Neutrophil (primary cell): ENCODE results near the gene ZNF14.
A peak's percentile ranks its signal among the peaks of the same experiment; 100 is the strongest.
"Not testable (repeated sequence)": the region's sequence is repeated elsewhere in the genome, so short reads cannot be mapped to it uniquely, and the experiment has no call there.

Source experiments
- H3K27ac ChIP-seq: fragments of 200-600 bp; sonication (generic); 2 replicates; pipeline ENCODE4 v1.5.1; 2016; ENCODE audit warnings: mild to moderate bottlenecking, moderate library complexity
- H3K27me3 ChIP-seq: fragments of 200-600 bp; sonication (generic); 2 replicates; pipeline ENCODE4 v1.6.0; 2016; ENCODE audit warnings: mild to moderate bottlenecking
- H3K36me3 ChIP-seq: fragments of 200-600 bp; sonication (generic); 2 replicates; pipeline ENCODE4 v1.5.1; 2017
- H3K4me1 ChIP-seq, 2 experiments: fragments of 200-600 bp in 1 of 2; sonication (generic) in 1 of 2; 1 replicate in 1 of 2; 2 replicates in 1 of 2; pipeline versions ENCODE4 v1.5.1 to v1.6.1; 2013 to 2016; ENCODE audit warnings: low read depth in 1 of 2, low read length in 1 of 2, mild to moderate bottlenecking in 1 of 2, moderate library complexity in 1 of 2; ENCODE audit not compliant: control insufficient read depth in 1 of 2, insufficient read depth in 1 of 2
- H3K4me3 ChIP-seq, 2 experiments: fragments of 200-600 bp in 1 of 2; sonication (generic) in 1 of 2; 1 replicate in 1 of 2; 2 replicates in 1 of 2; pipeline ENCODE4 v1.5.1; 2013 to 2016; ENCODE audit warnings: low read depth in 1 of 2, low read length in 1 of 2, mild to moderate bottlenecking in 1 of 2, moderate library complexity in 1 of 2
- H3K9me3 ChIP-seq: fragments of 200-600 bp; sonication (generic); 2 replicates; pipeline ENCODE4 v1.5.1; 2016
- CTCF ChIP-seq: fragments of 200-600 bp; sonication (generic); IDR thresholded peaks from 2 replicates; pipeline ENCODE4 v1.5.1; 2016; ENCODE audit warnings: antibody characterized with exemption

The ZNF14 gene

GRCh38 chr19:19775891-19776205, 42.9 kb upstream of the ZNF14 start:
- Histone ChIP-seq H3K9me3 (no peaks in the 10 kb centered on the region), H3K27me3 (no peaks in the 10 kb centered on the region), H3K36me3 (no peaks in the 10 kb centered on the region), H3K27ac (peak overlapping the region; percentile 61), H3K4me3 (peak overlapping the region; percentile 68 to 89), H3K4me1 (peaks cover 16 to 19% of the 10 kb centered on the region in 2 experiments)
- TF ChIP-seq CTCF, result no peak

GRCh38 chr19:19774354-19775033, 41.6 kb upstream of the ZNF14 start:
- no peak overlapping the region for H3K27ac ChIP-seq
- no peak for TF ChIP-seq CTCF
- no peak overlapping the region for H3K4me3 ChIP-seq
- H3K4me1 ChIP-seq, result peaks cover 16 to 19% of the 10 kb centered on the region in 2 experiments
- H3K9me3 ChIP-seq, result no peaks in the 10 kb centered on the region
- no peaks in the 10 kb centered on the region for H3K27me3 ChIP-seq
- no peaks in the 10 kb centered on the region for H3K36me3 ChIP-seq

GRCh38 chr19:19771963-19772362, 39.1 kb upstream of the ZNF14 start:
- H3K9me3 ChIP-seq, H3K4me3 ChIP-seq, H3K36me3 ChIP-seq, H3K27ac ChIP-seq, H3K27me3 ChIP-seq: not testable (repeated sequence)
- H3K4me1 ChIP-seq, result peaks cover 12 to 13% of the 10 kb centered on the region in 2 experiments

GRCh38 chr19:19769971-19770370, 37.1 kb upstream of the ZNF14 start:
- H3K4me1 ChIP-seq, H3K4me3 ChIP-seq, H3K9me3 ChIP-seq, H3K36me3 ChIP-seq, H3K27me3 ChIP-seq, H3K27ac ChIP-seq: not testable (repeated sequence)

GRCh38 chr19:19758164-19758563, 25.3 kb upstream of the ZNF14 start:
- Histone ChIP-seq H3K4me3 (no peak overlapping the region), H3K36me3 (no peaks in the 10 kb centered on the region), H3K9me3 (peaks cover 5% of the 10 kb centered on the region), H3K4me1 (no peaks in the 10 kb centered on the region), H3K27ac (no peak overlapping the region), H3K27me3 (no peaks in the 10 kb centered on the region)
- no peak for TF ChIP-seq CTCF

- Histone ChIP-seq H3K27me3 (no peaks in the 10 kb centered on the region), H3K27ac (no peak overlapping the region), H3K4me3 (no peak overlapping the region), H3K9me3 (peaks cover 5% of the 10 kb centered on the region), H3K4me1 (no peaks in the 10 kb centered on the region), H3K36me3 (no peaks in the 10 kb centered on the region)
- TF ChIP-seq CTCF, result no peak
These were observed 20.0 kb upstream of the ZNF14 start for GRCh38 chr19:19752760-19753403.
